Upper lobe of left lung (tissue), 6 donors: Measurements from ENCODE around the gene VAV2. TPM values are rescaled to one million over a fixed set of nuclear protein-coding genes. Genes with fewer than 3 reads are reported as not detected.

Source experiments
- ATAC-seq, 2 donors: fragments of 200-7000 bp; cut with Tn5 transposase; one replicate each; pipeline ENCODE4 v1.9.1; 2022; ENCODE audit warnings: mild to moderate bottlenecking in 2 of 2, moderate library complexity in 2 of 2; ENCODE audit not compliant: low FRiP score in 2 of 2
- DNase-seq, 2 donors: peaks; one replicate each; pipeline ENCODE4 v3.0.0-alpha.2; 2019 to 2020
- H3K27ac ChIP-seq, 4 donors: fragments of 200-600 bp; sonication (generic); one replicate each; pipeline ENCODE4 v1.5.1; 2016 to 2019
- H3K27me3 ChIP-seq, 4 donors: fragments of 200-600 bp; sonication (generic); one replicate each; pipeline ENCODE4 v1.5.1; 2017 to 2019
- H3K36me3 ChIP-seq, 4 donors: fragments of 200-600 bp; sonication (generic); one replicate each; pipeline ENCODE4 v1.5.1; 2016 to 2019
- H3K4me1 ChIP-seq, 4 donors: fragments of 200-600 bp; sonication (generic); one replicate each; pipeline ENCODE4 v1.5.1; 2018 to 2019
- H3K4me3 ChIP-seq, 4 donors: fragments of 200-600 bp; sonication (generic); one replicate each; pipeline ENCODE4 v1.5.1; 2017 to 2019; ENCODE audit warnings: mild to moderate bottlenecking in 2 of 4, moderate library complexity in 1 of 4
- H3K9me3 ChIP-seq, 4 donors: fragments of 200-600 bp; sonication (generic); one replicate each; pipeline ENCODE4 v1.5.1; 2018 to 2019
- EP300 ChIP-seq, 4 donors: sonication (generic); formaldehyde crosslinking; IDR thresholded peaks; one replicate each; pipeline ENCODE4 v1.5.1; 2017; ENCODE audit warnings: antibody characterized with exemption in 4 of 4, control low read depth in 2 of 4
- POLR2A ChIP-seq, 4 donors: fragments of 450-650 bp; IDR thresholded peaks; one replicate each; pipeline ENCODE4 v1.5.1; 2016 to 2017; ENCODE audit warnings: antibody characterized with exemption in 4 of 4, mild to moderate bottlenecking in 2 of 4
- POLR2AphosphoS5 ChIP-seq, 2 donors: sonication (generic); formaldehyde crosslinking; IDR thresholded peaks; one replicate each; pipeline ENCODE4 v1.5.1; 2017; ENCODE audit warnings: antibody characterized with exemption in 2 of 2
- WGBS, 2 donors: methylation state at CpG; one replicate each; pipeline ENCODE4 v1.1.5; 2017 to 2018; 5-methylcytosine and 5-hydroxymethylcytosine counted together
- total RNA-seq, 6 donors: library from RNA; depleted of rRNA in 4 of 6; stranded (reverse); fragments of >200 nt in 4 of 6; gene quantifications; one replicate each; pipeline versions ENCODE4 v1.1.0 to v1.2.1, GENCODE V29; 2016 to 2021
- TF ChIP-seq, protein P1 (sequence below), 6 experiments: fragments of 450-650 bp in 4 of 6; fragments of 200-600 bp in 2 of 6; sonication (generic) in 2 of 6; IDR thresholded peaks; one replicate each; pipeline ENCODE4 v1.5.1; 2016 to 2019; ENCODE audit warnings: antibody characterized with exemption in 6 of 6
- donor health status: DM: no; HTN: no; CAD: no; lungs with moderate emphysema.
- donor health status: DM: no; HTN: yes; CAD: no; lungs with severe emphysema.

VAV2 gene
- total RNA-seq, 6 donors from 2014 or later, result 12.0 to 38.8 (median 22.0) TPM

GRCh38 chr9:133877967-133878366, 114.2 kb downstream of the VAV2 start:
- Histone ChIP-seq H3K4me1 (peaks cover 14 to 35% (median 21%) of the 10 kb centered on the region in 4 donors), H3K36me3 (no peaks in the 10 kb centered on the region), H3K27me3 (no peaks in the 10 kb centered on the region), H3K27ac (no peak overlapping the region), H3K4me3 (no peak overlapping the region), H3K9me3 (no peaks in the 10 kb centered on the region)
- no peak for TF ChIP-seq EP300 (IDR thresholded peaks at IDR 0.05)
- no peak for ATAC-seq
- WGBS, 2 donors, result 86 to 93% methylated on average over 3 to 12 of the region's 17 CpGs
- DNase-seq, result peak in 1 of 2 donors; percentile 60

GRCh38 chr9:133877327-133877726, 114.8 kb downstream of the VAV2 start:
- 90 to 94% methylated on average over 3 to 5 of the region's 5 CpGs for WGBS, 2 donors
- DNase-seq, result no peak

GRCh38 chr9:133876836-133877235, 115.3 kb downstream of the VAV2 start:
- H3K27me3 ChIP-seq, result no peaks in the 10 kb centered on the region
- 89 to 95% methylated on average over 8 to 12 of the region's 13 CpGs for WGBS, 2 donors
- TF ChIP-seq EP300 (IDR thresholded peaks at IDR 0.05) (no peak), POLR2AphosphoS5 (IDR thresholded peaks at IDR 0.05) (no peak), POLR2A (IDR thresholded peaks at IDR 0.05) (no peak)
- TF ChIP-seq, protein P1, sequence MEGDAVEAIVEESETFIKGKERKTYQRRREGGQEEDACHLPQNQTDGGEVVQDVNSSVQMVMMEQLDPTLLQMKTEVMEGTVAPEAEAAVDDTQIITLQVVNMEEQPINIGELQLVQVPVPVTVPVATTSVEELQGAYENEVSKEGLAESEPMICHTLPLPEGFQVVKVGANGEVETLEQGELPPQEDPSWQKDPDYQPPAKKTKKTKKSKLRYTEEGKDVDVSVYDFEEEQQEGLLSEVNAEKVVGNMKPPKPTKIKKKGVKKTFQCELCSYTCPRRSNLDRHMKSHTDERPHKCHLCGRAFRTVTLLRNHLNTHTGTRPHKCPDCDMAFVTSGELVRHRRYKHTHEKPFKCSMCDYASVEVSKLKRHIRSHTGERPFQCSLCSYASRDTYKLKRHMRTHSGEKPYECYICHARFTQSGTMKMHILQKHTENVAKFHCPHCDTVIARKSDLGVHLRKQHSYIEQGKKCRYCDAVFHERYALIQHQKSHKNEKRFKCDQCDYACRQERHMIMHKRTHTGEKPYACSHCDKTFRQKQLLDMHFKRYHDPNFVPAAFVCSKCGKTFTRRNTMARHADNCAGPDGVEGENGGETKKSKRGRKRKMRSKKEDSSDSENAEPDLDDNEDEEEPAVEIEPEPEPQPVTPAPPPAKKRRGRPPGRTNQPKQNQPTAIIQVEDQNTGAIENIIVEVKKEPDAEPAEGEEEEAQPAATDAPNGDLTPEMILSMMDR (IDR thresholded peaks at IDR 0.05), result no peak

More at GRCh38 chr9:133877327-133877726, 114.8 kb downstream of the VAV2 start:
- H3K27me3 ChIP-seq, result no peaks in the 10 kb centered on the region
- H3K4me3 ChIP-seq, result no peak overlapping the region
- ATAC-seq, result no peak
- H3K36me3 ChIP-seq, result no peaks in the 10 kb centered on the region
- peaks cover 14 to 37% (median 23%) of the 10 kb centered on the region in 4 donors for H3K4me1 ChIP-seq
- no peak overlapping the region for H3K27ac ChIP-seq
- TF ChIP-seq, protein P1 (IDR thresholded peaks at IDR 0.05), result no peak
- TF ChIP-seq EP300 (IDR thresholded peaks at IDR 0.05), result no peak
- TF ChIP-seq POLR2A (IDR thresholded peaks at IDR 0.05), result no peak
- no peak for TF ChIP-seq POLR2AphosphoS5 (IDR thresholded peaks at IDR 0.05)
- no peaks in the 10 kb centered on the region for H3K9me3 ChIP-seq

DNA sequence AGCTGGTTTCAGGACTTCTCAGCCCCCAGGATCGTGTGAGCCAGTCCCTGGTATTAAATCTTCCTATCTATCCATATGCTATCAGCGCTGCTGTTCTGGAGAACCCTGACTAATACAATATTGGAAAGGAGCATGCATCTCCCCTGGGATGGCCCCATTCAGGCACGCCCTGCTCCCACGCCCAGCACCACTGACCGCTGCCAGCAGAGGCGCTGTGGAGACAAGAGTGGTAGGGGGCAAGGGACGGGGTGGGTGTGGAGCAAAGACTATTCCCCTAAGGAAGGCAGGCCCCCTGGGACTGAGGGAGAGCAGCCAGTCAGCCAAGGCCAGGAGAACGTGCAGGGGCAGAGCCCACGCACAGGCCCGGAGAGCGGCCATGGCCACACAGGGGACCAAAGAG, 116.0 kb downstream of the VAV2 start:
- ATAC-seq, result peak in 1 of 2 donors; percentile 24
- TF ChIP-seq EP300 (IDR thresholded peaks at IDR 0.05) (no peak), POLR2A (IDR thresholded peaks at IDR 0.05) (no peak), POLR2AphosphoS5 (IDR thresholded peaks at IDR 0.05) (no peak)
- TF ChIP-seq, protein P1 (IDR thresholded peaks at IDR 0.05), result no peak
- WGBS, 2 donors, result 85 to 96% methylated on average over 11 of the region's 11 CpGs
- Histone ChIP-seq H3K27me3 (no peaks in the 10 kb centered on the region), H3K4me3 (no peak overlapping the region), H3K27ac (peak overlapping the region in 1 of 4 donors; percentile 10), H3K9me3 (no peaks in the 10 kb centered on the region), H3K36me3 (no peaks in the 10 kb centered on the region), H3K4me1 (peaks cover 8 to 26% (median 20%) of the 10 kb centered on the region in 4 donors)
- DNase-seq, result no peak

More at GRCh38 chr9:133876836-133877235, 115.3 kb downstream of the VAV2 start:
- no peak for DNase-seq
- Histone ChIP-seq H3K27ac (peak overlapping the region in 1 of 4 donors; percentile 10), H3K4me1 (peaks cover 10 to 32% (median 22%) of the 10 kb centered on the region in 4 donors), H3K4me3 (no peak overlapping the region), H3K36me3 (no peaks in the 10 kb centered on the region), H3K9me3 (no peaks in the 10 kb centered on the region)
- ATAC-seq, result no peak

- TF ChIP-seq POLR2A (IDR thresholded peaks at IDR 0.05) (no peak), EP300 (IDR thresholded peaks at IDR 0.05) (no peak), POLR2AphosphoS5 (IDR thresholded peaks at IDR 0.05) (no peak)
- TF ChIP-seq, protein P1 (IDR thresholded peaks at IDR 0.05), result no peak
- H3K9me3 ChIP-seq, result no peaks in the 10 kb centered on the region
- H3K4me3 ChIP-seq, result no peak overlapping the region
- H3K36me3 ChIP-seq, result no peaks in the 10 kb centered on the region
- peak in 1 of 2 donors; percentile 59 for DNase-seq
- H3K27ac ChIP-seq, result no peak overlapping the region
- peaks cover 9 to 25% (median 21%) of the 10 kb centered on the region in 4 donors for H3K4me1 ChIP-seq
- no peak for ATAC-seq
- WGBS, 2 donors, result 88 to 93% methylated on average over 8 to 11 of the region's 11 CpGs
- H3K27me3 ChIP-seq, result no peaks in the 10 kb centered on the region
These were observed 117.0 kb downstream of the VAV2 start for GRCh38 chr9:133875131-133875530.
